C1 segment of cervical spinal cord (tissue), 14 donors: ENCODE measurements around the gene BMP8A.
A peak's percentile ranks its signal among the peaks of the same experiment; 100 is the strongest.
"Not testable (repeated sequence)": the region's sequence is repeated elsewhere in the genome, so short reads cannot be mapped to it uniquely, and the experiment has no call there.

Experiments
- DNase-seq, 14 donors: peaks; one replicate each; lab custom pipeline; 2025; lab: John Stamatoyannopoulos, UW

The BMP8A gene

GRCh38 chr1:39526466-39527189, 35.2 kb downstream of the BMP8A start:
- no peak for DNase-seq

GRCh38 chr1:39527190-39527579, 35.7 kb downstream of the BMP8A start:
- not testable (repeated sequence) for DNase-seq

GRCh38 chr1:39528082-39528481, 36.6 kb downstream of the BMP8A start:
- DNase-seq = no peak

GRCh38 chr1:39529901-39530535, 38.6 kb downstream of the BMP8A start:
- peak in 1 of 14 donors; percentile 15 for DNase-seq

GRCh38 chr1:39531526-39531925, 40.1 kb downstream of the BMP8A start:
- DNase-seq = no peak

GRCh38 chr1:39533442-39533841, 42.0 kb downstream of the BMP8A start:
- no peak for DNase-seq

GRCh38 chr1:39538531-39539251, 47.3 kb downstream of the BMP8A start:
- DNase-seq = no peak

GRCh38 chr1:39539252-39539790, 47.9 kb downstream of the BMP8A start:
- peak in 13 of 14 donors; percentile 6 to 61 (median 45) for DNase-seq

- DNase-seq = peak in 11 of 14 donors; percentile 9 to 64 (median 49)
Measured at GRCh38 chr1:39540504-39541031, 49.1 kb downstream of the BMP8A start.

- no peak for DNase-seq
Measured at GRCh38 chr1:39542924-39543323, 51.5 kb downstream of the BMP8A start.

- no peak for DNase-seq
Measured at GRCh38 chr1:39544327-39544726, 52.9 kb downstream of the BMP8A start.

- no peak for DNase-seq
Measured at GRCh38 chr1:39545531-39545930, 54.1 kb downstream of the BMP8A start.

GRCh38 chr1:39554277-39554676, 62.8 kb downstream of the BMP8A start:
- DNase-seq = no peak

- no peak for DNase-seq
Measured at GRCh38 chr1:39561279-39561678, 69.8 kb downstream of the BMP8A start.

- no peak for DNase-seq
Measured at GRCh38 chr1:39562886-39563285, 71.5 kb downstream of the BMP8A start.

- DNase-seq = no peak
Measured at GRCh38 chr1:39563669-39564068, 72.2 kb downstream of the BMP8A start.

- DNase-seq = peak in 1 of 14 donors; percentile 73
Measured at GRCh38 chr1:39564340-39564739, 72.9 kb downstream of the BMP8A start.

- DNase-seq = peak in 1 of 14 donors; percentile 38
Measured at GRCh38 chr1:39564941-39565340, 73.5 kb downstream of the BMP8A start.

- DNase-seq = no peak
Measured at GRCh38 chr1:39566441-39567137, 75.2 kb downstream of the BMP8A start.

- peak in 1 of 14 donors; percentile 8 for DNase-seq
Measured at GRCh38 chr1:39567302-39567701, 75.9 kb downstream of the BMP8A start.

- no peak for DNase-seq
Measured at GRCh38 chr1:39568208-39568607, 76.8 kb downstream of the BMP8A start.
